ENCODE results near the gene EEF2K.
A peak's percentile ranks its signal among the peaks of the same experiment; 100 is the strongest.

The EEF2K gene

DNA sequence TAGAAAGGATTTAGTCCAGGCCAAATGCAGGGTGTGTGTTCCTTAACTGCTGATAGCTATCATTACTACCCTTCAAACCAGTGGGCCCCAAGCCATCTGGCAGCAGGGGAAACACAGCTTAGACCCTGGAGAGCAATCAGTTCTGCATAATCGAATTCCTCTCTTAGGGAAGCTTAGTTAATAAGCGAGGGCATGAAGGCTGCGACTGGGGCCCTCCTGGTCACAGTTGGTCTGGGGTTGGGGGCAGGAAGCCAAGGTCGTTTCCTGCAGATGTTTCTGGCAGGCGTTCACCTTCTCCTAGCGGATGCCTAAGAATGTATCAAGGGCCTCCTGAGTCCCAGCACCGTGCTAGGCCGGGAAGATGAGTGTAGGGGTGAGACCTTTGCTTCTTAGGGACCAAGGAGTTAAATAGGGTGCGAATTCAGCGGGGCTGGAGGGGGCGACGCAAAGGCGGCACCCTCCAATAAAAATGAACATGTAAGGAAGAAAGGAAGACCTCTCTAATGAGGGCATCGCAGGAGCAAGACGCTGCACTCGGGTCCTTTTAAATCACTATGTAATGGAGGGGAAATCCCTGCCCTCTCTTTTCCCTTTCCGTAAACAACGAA, 16.5 kb upstream of the EEF2K start:
- no peak for DNase-seq (ENCODE audit: low read depth)
- TF ChIP-seq, protein P1, sequence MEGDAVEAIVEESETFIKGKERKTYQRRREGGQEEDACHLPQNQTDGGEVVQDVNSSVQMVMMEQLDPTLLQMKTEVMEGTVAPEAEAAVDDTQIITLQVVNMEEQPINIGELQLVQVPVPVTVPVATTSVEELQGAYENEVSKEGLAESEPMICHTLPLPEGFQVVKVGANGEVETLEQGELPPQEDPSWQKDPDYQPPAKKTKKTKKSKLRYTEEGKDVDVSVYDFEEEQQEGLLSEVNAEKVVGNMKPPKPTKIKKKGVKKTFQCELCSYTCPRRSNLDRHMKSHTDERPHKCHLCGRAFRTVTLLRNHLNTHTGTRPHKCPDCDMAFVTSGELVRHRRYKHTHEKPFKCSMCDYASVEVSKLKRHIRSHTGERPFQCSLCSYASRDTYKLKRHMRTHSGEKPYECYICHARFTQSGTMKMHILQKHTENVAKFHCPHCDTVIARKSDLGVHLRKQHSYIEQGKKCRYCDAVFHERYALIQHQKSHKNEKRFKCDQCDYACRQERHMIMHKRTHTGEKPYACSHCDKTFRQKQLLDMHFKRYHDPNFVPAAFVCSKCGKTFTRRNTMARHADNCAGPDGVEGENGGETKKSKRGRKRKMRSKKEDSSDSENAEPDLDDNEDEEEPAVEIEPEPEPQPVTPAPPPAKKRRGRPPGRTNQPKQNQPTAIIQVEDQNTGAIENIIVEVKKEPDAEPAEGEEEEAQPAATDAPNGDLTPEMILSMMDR (conservative IDR thresholded peaks at IDR 0.05; ENCODE audit: low read depth, low read length): no peak
- peak overlapping the region; percentile 61 for H3K4me3 ChIP-seq (ENCODE audit: low read length)

DNA sequence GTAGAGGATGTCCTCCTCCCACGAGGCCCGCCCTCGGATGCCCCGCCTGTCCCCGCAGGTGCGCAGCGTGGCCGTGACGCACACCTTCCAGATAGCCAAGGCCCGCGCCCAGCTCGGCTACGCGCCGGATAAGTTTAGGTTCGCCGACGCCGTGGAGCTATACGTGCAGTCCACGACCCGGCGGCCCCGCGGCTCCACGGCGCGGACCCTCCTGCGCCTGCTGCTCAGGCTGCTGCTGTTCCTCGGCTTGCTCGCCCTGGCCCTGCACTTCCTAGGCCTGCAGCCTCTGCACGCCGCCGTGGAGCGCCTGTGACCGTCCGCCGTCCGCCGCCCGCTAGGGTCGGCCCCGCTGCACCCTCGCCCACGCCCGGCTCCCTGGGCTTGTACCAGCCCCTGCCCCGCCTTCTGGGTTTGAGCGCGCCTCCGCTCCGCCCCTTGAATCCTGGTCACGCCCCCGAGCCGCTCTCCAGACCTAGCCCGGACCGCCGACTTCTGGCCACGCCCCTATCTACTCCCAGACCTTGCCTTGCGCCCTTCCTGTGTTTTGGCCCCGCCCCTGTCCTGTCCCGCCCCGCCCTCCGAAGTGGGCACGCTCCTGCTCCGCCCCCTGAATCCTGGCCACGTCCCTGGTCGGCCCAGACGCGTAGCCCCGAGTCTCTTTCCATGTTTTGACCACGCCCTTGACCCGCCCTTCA, 15.8 kb upstream of the EEF2K start:
- DNase-seq (ENCODE audit: low read depth): peak; percentile 94
- H3K4me3 ChIP-seq (ENCODE audit: low read length): peak overlapping the region; percentile 61
- TF ChIP-seq, protein P1 (conservative IDR thresholded peaks at IDR 0.05; ENCODE audit: low read depth, low read length): no peak

DNA sequence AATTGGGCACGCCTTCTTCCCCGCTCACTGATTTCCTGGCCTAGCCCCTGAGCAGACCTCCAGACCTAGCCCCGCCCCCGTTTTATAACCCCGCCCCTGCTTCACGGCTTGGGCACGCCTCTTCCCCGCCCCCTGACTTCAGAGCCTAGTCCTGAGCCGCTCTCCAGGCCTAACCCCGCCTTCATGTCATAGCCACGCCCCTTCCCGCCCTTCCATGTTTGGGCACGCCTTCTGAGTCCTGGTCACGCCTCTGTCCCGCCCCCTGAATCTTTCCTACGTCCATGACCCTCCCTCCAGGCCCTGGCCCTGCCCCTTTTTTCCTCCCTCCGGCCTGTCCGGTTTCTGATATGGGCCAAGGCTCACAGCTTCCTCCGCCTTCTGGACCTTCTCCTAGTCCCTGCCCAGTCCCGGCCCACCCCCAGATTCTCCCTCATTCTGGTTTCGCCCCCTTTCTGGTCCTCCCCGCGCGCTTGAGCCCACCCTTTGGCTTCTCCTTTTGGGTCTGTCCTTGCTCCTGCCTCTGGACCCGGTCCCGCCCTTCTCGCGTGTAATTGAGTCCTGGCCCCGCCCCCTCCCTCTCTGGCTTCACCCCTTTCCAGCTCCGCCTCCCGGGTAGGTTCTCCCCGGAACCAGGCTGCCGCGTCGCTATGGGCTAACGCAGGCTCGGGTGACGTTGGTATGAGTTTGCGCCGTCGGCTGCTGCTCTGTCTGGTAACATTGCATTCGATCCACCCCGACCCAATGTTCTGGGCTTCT, 15.1 kb upstream of the EEF2K start:
- H3K4me3 ChIP-seq (ENCODE audit: low read length): peak overlapping the region; percentile 75
- TF ChIP-seq, protein P1 (conservative IDR thresholded peaks at IDR 0.05; ENCODE audit: low read depth, low read length): no peak
- DNase-seq (ENCODE audit: low read depth): peak; percentile 95

DNA sequence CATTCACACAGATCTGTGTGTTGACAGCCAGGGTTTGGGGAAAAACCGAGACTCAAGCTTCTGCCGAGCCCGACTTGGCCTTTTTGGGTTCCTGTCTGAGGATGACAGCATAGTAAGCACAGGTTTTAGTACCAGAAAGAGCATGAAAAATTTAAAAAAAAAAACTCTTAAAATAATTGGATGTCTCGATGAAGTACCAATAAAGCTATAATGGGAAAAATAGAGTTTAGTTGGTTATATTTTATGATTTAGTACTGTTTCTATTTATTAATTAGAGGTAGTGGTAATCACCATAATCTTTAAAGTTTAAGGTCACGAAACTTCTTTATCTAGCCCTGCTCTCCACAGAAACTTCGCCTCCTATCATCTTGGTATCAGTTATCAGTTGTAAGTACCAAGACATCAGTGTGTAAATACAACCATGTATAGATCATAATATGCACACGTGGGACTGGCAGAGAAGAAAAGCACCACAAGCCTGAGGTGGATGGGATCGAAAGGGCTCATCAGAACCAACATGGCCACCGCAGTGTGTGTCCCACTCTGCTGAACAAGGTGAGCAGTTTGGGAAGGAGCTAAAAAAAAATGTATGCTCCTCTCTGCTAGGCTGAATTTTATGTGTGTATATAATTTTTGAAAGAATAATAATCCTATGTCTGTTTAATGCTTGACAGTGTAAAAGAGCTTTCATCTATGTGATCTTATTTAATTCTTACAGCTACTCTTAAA, 14.4 kb upstream of the EEF2K start:
- H3K4me3 ChIP-seq (ENCODE audit: low read length): peak overlapping the region; percentile 75
- TF ChIP-seq, protein P1 (conservative IDR thresholded peaks at IDR 0.05; ENCODE audit: low read depth, low read length): no peak
- DNase-seq (ENCODE audit: low read depth): no peak

DNA sequence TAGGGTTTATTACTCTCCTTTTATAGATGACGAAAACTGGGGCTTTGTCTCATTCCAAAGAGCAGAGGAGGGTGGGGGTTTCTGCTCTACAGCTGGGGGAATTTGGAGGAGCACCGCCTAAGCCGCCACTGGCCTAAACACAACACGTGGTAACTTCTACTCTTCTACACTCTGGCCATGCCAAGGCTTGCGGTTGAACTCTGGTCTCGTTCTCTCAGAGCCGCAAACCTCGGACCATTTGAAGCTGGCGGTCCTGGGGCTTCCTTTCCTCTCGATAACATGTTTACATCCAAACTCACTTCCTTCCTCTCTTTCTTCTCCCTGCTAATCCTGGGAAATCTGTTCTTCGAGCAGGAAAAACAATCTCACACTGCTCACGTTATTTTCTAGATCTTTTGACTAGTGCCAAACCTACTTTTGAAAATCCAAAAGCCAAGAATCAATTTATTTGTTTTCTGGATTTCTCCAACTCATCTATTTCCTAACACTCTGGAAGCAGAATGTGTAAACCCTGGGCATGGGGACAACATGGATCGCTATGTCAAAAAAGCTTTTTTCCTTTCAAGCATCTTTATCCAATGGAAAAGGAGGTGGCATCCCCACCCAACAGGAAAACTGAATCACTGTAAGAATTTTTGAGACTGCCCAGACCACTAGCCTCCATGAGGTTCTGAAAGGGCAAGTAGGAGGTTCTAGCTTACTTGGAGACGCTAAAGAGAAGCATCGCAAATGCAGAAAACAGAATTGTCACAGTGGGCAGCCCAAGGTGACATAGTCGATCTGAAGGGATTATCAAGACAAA, 13.6 kb upstream of the EEF2K start:
- TF ChIP-seq, protein P1 (conservative IDR thresholded peaks at IDR 0.05; ENCODE audit: low read depth, low read length): no peak
- peak overlapping the region; percentile 75 for H3K4me3 ChIP-seq (ENCODE audit: low read length)
- DNase-seq (ENCODE audit: low read depth): no peak

DNA sequence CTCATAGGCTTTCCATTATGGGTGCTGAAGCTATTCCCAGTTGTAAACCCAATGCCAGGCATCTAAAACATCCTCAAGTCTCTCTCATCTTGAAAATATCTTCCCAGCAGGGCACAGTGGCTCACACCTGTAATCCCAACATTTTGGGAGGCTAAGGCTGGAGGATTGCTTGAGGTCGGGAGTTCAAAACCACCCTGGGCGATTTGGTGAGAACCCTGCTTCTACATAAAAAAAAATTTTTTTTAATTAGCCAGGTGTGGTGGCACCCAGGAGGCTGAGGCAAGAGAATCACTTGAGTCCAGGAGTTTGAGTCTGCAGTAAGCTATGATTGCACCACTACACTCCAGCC, 13.0 kb upstream of the EEF2K start:
- H3K4me3 ChIP-seq (ENCODE audit: low read length): no peak overlapping the region
- no peak for DNase-seq (ENCODE audit: low read depth)
- TF ChIP-seq, protein P1 (conservative IDR thresholded peaks at IDR 0.05; ENCODE audit: low read depth, low read length): no peak
